Measurements from ENCODE around the gene CDH1. TPM values are rescaled to one million over a fixed set of nuclear protein-coding genes. Genes with fewer than 3 reads are reported as not detected.

Gene CDH1
- total and polyA plus RNA-seq, 2 experiments from 2014 or later, result 64.1 to 142 TPM

- no peak overlapping the region for H2AFZ ChIP-seq
- peaks cover 82% of the 10 kb centered on the region for H3K79me2 ChIP-seq (replicated peaks; ENCODE audit: insufficient read depth)
- TF ChIP-seq NANOG (IDR thresholded peaks at IDR 0.05; ENCODE audit: borderline replicate concordance) (no peak), EZH2 (IDR thresholded peaks at IDR 0.05; ENCODE audit: low read depth, unreplicated experiment) (no peak), ZNF114 (CRISPR knock-in tag; IDR thresholded peaks at IDR 0.05) (no peak), REST (IDR thresholded peaks at IDR 0.05; ENCODE audit: unreplicated experiment) (no peak), ETS1 (IDR thresholded peaks at IDR 0.05) (no peak), ZNF462 (CRISPR knock-in tag; IDR thresholded peaks at IDR 0.05) (no peak), JUNB (IDR thresholded peaks at IDR 0.05; ENCODE audit: unreplicated experiment) (no peak), CTCF (conservative IDR thresholded peaks at IDR 0.05; ENCODE audit: low read depth in 2 of 2) (no peak), STAT1 (IDR thresholded peaks at IDR 0.05; ENCODE audit: unreplicated experiment) (no peak), EZH2phosphoT487 (IDR thresholded peaks at IDR 0.05; ENCODE audit: unreplicated experiment) (no peak), CREB1 (CRISPR knock-in tag; IDR thresholded peaks at IDR 0.05; ENCODE audit: low read depth) (no peak), ZNF331 (CRISPR knock-in tag; IDR thresholded peaks at IDR 0.05; ENCODE audit: low read depth) (no peak), POLR2AphosphoS5 (IDR thresholded peaks at IDR 0.05; ENCODE audit: low read depth) (no peak)
- no peak for DNase-seq (ENCODE audit: low spot score)
- H3K27ac ChIP-seq (ENCODE audit: low read depth), result peak overlapping the region; percentile 76; the same call in 1 of the 2 replicates
- no peaks in the 10 kb centered on the region for H3K27me3 ChIP-seq (ENCODE audit: insufficient read depth)
- H4K20me1 ChIP-seq (replicated peaks; ENCODE audit: insufficient read depth), result peaks cover 4% of the 10 kb centered on the region
- no peak overlapping the region for H3K4me2 ChIP-seq
- peak overlapping the region; percentile 78 for H3K27ac Mint-ChIP-seq
- H3K27me3 Mint-ChIP-seq (ENCODE audit: insufficient read depth, low read depth, poor library complexity), result peaks cover 9% of the 10 kb centered on the region
- no peak overlapping the region for H3K4me3 ChIP-seq
- H3K4me1 Mint-ChIP-seq, result peaks cover 51% of the 10 kb centered on the region
- H3K36me3 ChIP-seq (ENCODE audit: insufficient read depth), result no peaks in the 10 kb centered on the region
- H3F3A ChIP-seq (replicated peaks; ENCODE audit: low read depth), result peaks cover 14% of the 10 kb centered on the region; the same call in 1 of the 2 replicates
- no peaks in the 10 kb centered on the region for H3K9me3 Mint-ChIP-seq
- peaks cover 44% of the 10 kb centered on the region for H3K4me1 ChIP-seq (ENCODE audit: insufficient read depth)
- H3K4me3 Mint-ChIP-seq, result no peak overlapping the region; the same call in 2 of the 3 replicates
- no peak for ATAC-seq
- H3K9me2 ChIP-seq (ENCODE audit: insufficient read depth), result peaks cover 3% of the 10 kb centered on the region; the same call in 1 of the 2 replicates
- peaks cover 42% of the 10 kb centered on the region for H3K36me3 Mint-ChIP-seq (ENCODE audit: low read depth)
Measured at GRCh38 chr16:68757625-68757935, 20.5 kb downstream of the CDH1 start.

All from GM23338 (cell line).